GM23248 (cell line): Measurements from ENCODE around the gene NPAS2.

Experiments
- EZH2 ChIP-seq: fragments of 200-600 bp; sonication (generic); IDR thresholded peaks from 2 replicates; pipeline ENCODE4 v1.6.1; 2018; ENCODE audit warnings: antibody characterized with exemption, mild to moderate bottlenecking; ENCODE audit not compliant: insufficient read depth, poor library complexity, severe bottlenecking
- EZH2phosphoT487 ChIP-seq: fragments of 200-600 bp; sonication (generic); IDR thresholded peaks from 2 replicates; pipeline ENCODE4 v1.6.1; 2018; ENCODE audit warnings: antibody characterized with exemption, moderate library complexity, mild to moderate bottlenecking, low read depth; ENCODE audit not compliant: insufficient read depth

DNA sequence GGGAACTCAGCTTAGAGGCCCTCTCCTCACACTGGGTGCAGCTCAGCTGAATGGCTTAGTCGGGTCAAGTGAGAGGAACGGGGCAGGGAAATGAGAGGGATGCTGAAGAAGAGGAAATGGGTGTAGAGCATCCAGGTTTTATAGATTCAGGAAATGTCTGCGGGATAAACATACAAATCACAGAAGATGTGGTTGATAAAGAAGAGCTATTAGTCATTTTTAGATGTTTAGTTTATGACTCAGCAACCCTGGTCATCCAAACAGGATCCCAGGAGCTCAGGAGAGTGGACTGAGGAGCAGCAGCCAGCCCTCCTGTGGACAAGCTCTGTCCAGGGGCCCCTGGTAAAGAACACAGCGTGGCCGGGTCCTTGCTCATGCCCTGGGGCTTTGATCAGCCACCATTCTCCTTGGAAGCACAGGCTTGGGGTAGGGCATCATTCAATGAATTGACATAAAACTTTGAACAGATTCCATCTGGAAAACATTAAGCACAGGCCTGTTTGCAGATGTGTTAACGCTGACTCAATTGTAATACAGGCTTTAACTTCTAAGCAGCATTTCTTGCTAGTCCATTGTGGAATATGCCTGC lies 83.0 kb downstream of the NPAS2 start:
- TF ChIP-seq EZH2, result no peak
- peak; percentile 93 for TF ChIP-seq EZH2phosphoT487
